Mucosa of descending colon (tissue), 3 donors: ENCODE results near the gene RBBP6. TPM values are rescaled to one million over a fixed set of nuclear protein-coding genes. Genes with fewer than 3 reads are reported as not detected.

Source experiments
- ATAC-seq: fragments of 200-7000 bp; cut with Tn5 transposase; one replicate; pipeline ENCODE4 v1.9.1; 2020; ENCODE audit warnings: mild to moderate bottlenecking, moderate library complexity
- DNase-seq, 3 donors: peaks; one replicate each; pipeline ENCODE4 v3.0.0-alpha.2; 2020
- H3K36me3 ChIP-seq: fragments of 200-600 bp; one replicate; pipeline ENCODE4 v1.8.0; 2021; ENCODE audit warnings: low read depth, mild to moderate bottlenecking
- H3K4me1 ChIP-seq: fragments of 200-600 bp; one replicate; pipeline ENCODE4 v1.8.0; 2021; ENCODE audit warnings: low read depth, mild to moderate bottlenecking
- H3K4me3 ChIP-seq: fragments of 200-600 bp; one replicate; pipeline ENCODE4 v1.8.0; 2021; ENCODE audit warnings: mild to moderate bottlenecking
- H3K9me3 ChIP-seq: fragments of 200-600 bp; one replicate; pipeline ENCODE4 v1.8.0; 2021; ENCODE audit warnings: mild to moderate bottlenecking
- intact Hi-C, 2 donors: fragments of 100-400 bp; cut with DNase I in 1 of 2; cut with micrococcal nuclease in 1 of 2; formaldehyde crosslinking; loops; one replicate each; pipeline versions ENCODE4 v1.11.0 to v1.11.1; 2022; cut with DNase I, micrococcal nuclease
- total RNA-seq, 3 donors: library from RNA; stranded (reverse); fragmentation: NEBNext Ultra II Directional in 2 of 3; extraction: Animal tissue kit (Norgen Biotek cat#: 25700) in 2 of 3; gene quantifications; one replicate each; pipeline versions ENCODE4 v1.2.1 to v1.2.4, GENCODE V29; 2021 to 2023
- TF ChIP-seq, protein P1 (sequence below): fragments of 200-600 bp; IDR thresholded peaks from one replicate; pipeline ENCODE4 v1.8.0; 2022; ENCODE audit warnings: antibody characterized with exemption, mild to moderate bottlenecking
- donor health status: DM: no; HTN: no; CAD: no; lungs with moderate emphysema.
- donor health status: DM: no; HTN: no; CAD: no.
- donor health status: DM: no; HTN: yes; CAD: no.

The RBBP6 gene
- total RNA-seq, 3 donors from 2014 or later = 36.3 to 61.5 (median 37.4) TPM

DNA sequence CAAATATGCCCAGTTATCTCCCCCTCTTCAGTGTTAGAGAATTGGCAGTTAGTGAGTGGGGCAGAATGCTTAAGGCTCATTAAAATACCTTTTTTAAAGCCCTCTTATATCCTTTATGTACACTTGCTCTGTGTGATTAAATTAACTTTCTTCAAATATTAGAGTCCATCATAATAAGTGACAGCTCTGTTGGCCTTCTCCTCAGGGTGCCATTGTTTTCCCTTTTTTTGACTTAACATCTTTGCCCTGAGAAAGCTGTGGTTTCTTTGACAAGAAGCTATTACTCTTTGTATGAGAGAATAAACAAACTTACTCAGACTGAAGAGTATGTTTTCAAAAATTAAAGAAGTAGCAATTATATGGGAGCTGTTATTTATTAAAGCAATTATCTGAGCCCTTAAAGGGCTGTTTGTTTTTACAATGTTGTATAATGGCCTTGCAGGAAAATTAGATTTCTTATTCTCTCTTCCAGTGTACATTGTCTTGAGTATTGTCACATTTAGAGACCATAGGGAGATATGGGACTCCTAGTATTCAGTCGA lies 13.4 kb downstream of the RBBP6 start:
- no peaks in the 10 kb centered on the region for H3K36me3 ChIP-seq
- no peaks in the 10 kb centered on the region for H3K4me1 ChIP-seq
- ATAC-seq (no peak), DNase-seq (no peak)
- no peaks in the 10 kb centered on the region for H3K9me3 ChIP-seq
- H3K4me3 ChIP-seq = no peak overlapping the region
- intact Hi-C loops = no loop called here
- TF ChIP-seq, protein P1, sequence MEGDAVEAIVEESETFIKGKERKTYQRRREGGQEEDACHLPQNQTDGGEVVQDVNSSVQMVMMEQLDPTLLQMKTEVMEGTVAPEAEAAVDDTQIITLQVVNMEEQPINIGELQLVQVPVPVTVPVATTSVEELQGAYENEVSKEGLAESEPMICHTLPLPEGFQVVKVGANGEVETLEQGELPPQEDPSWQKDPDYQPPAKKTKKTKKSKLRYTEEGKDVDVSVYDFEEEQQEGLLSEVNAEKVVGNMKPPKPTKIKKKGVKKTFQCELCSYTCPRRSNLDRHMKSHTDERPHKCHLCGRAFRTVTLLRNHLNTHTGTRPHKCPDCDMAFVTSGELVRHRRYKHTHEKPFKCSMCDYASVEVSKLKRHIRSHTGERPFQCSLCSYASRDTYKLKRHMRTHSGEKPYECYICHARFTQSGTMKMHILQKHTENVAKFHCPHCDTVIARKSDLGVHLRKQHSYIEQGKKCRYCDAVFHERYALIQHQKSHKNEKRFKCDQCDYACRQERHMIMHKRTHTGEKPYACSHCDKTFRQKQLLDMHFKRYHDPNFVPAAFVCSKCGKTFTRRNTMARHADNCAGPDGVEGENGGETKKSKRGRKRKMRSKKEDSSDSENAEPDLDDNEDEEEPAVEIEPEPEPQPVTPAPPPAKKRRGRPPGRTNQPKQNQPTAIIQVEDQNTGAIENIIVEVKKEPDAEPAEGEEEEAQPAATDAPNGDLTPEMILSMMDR = no peak

DNA sequence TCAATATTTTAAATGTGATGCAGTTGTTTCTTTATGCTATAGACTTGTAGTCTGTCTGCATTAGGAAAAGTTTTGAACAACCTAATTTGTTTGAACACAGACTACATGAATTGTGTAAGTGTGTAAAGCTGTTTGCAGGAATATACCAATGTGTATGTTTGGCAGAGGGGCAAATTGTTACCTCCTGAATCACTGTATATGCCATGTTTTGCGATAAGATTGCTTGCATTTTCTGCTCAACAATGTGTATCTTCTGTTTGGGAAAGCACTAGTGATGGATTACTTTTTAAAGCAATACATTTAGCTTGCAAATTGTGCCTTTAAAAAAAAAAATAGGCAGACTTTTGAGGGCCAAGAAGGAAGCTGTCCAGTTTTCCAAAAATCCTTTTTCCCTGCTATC lies 14.6 kb downstream of the RBBP6 start:
- no peak for DNase-seq
- H3K36me3 ChIP-seq = no peaks in the 10 kb centered on the region
- no peaks in the 10 kb centered on the region for H3K9me3 ChIP-seq
- intact Hi-C loops = no loop called here
- H3K4me3 ChIP-seq = no peak overlapping the region
- H3K4me1 ChIP-seq = no peaks in the 10 kb centered on the region
- ATAC-seq = no peak
- TF ChIP-seq, protein P1 = no peak

DNA sequence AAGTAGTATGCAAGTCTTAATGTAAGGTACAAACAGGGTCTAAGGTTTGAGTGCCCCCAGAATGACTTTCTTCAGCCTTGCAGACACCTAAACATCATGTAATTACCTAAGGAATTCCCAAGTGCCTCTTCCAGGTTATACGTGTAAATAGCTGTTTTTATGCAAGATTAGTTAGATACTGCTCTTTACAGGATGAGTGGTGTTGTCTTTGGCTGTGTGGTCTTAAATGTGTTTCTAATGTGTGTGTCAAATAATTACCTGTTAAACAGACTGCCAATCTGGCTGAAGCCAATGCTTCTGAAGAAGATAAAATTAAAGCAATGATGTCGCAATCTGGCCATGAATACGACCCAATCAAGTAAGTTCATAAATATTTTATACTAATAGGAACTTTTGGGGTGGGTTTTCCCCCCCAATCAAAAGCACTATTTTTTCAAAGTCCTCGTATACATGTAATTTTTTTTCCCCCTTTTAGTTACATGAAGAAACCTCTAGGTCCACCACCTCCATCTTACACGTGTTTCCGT lies 16.0 kb downstream of the RBBP6 start:
- intact Hi-C loops = no loop called here
- no peak for DNase-seq
- TF ChIP-seq, protein P1 = no peak
- Histone ChIP-seq H3K4me3 (no peak overlapping the region), H3K4me1 (no peaks in the 10 kb centered on the region), H3K9me3 (no peaks in the 10 kb centered on the region), H3K36me3 (no peaks in the 10 kb centered on the region)
- ATAC-seq = no peak

DNA sequence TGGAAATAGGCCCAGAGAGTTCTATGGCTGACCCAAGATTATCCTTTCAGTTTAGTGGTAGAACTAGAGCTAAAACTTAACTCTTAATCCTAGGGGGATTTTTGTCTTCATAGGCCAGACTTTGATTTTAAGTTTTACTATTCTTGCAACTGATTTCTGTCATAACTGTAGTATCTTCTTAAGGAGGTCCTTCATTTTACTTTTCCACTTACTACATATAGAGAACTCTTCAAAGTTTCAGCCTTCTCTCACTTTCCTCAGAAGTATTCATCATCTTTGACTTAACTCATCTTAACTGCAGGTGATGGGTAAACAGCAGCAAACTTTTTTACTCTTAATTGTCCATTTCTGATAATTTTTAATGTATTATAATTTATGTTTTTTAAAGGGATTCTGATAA lies 23.4 kb downstream of the RBBP6 start:
- no peaks in the 10 kb centered on the region for H3K9me3 ChIP-seq
- ATAC-seq (no peak), DNase-seq (no peak)
- peaks cover 17% of the 10 kb centered on the region for H3K36me3 ChIP-seq
- H3K4me1 ChIP-seq = no peaks in the 10 kb centered on the region
- intact Hi-C loops = no loop called here
- H3K4me3 ChIP-seq = no peak overlapping the region
- TF ChIP-seq, protein P1 = no peak

DNA sequence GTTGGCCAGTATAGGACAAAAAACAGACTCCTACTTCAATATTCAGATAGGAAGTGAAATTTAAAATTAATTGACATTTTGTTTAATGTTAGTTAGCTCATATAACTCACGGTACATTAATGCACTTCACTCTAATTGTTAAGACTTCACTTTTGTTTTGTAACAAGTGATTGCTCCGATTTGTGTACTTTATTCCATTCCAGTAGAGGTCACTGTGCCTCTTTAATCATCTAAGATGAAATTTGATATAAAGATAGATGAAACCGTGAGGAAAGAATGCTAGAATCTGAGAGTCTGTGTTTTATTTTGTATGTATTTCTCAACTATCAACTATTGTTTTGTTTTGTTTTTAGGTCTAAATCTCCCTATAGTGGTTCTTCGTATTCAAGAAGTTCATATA lies 29.0 kb downstream of the RBBP6 start:
- no peak for ATAC-seq
- DNase-seq = no peak
- no peaks in the 10 kb centered on the region for H3K4me1 ChIP-seq
- peaks cover 32% of the 10 kb centered on the region for H3K36me3 ChIP-seq
- intact Hi-C loops = no loop called here
- no peak overlapping the region for H3K4me3 ChIP-seq
- TF ChIP-seq, protein P1 = no peak
- peaks cover 4% of the 10 kb centered on the region for H3K9me3 ChIP-seq

DNA sequence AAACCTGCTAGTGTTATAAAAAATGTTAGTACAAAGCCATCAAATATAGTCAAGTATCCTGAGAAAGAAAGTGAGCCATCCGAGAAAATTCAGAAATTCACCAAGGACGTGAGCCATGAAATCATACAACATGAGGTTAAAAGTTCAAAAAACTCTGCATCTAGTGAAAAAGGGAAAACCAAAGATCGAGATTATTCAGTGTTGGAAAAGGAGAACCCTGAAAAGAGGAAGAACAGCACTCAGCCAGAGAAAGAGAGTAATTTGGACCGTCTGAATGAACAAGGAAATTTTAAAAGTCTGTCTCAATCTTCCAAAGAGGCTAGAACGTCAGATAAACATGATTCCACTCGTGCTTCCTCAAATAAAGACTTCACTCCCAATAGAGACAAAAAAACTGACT lies 31.7 kb downstream of the RBBP6 start:
- H3K4me3 ChIP-seq = no peak overlapping the region
- H3K9me3 ChIP-seq = peaks cover 4% of the 10 kb centered on the region
- no peak for ATAC-seq
- DNase-seq = no peak
- intact Hi-C loops = no loop called here
- H3K36me3 ChIP-seq = peaks cover 24% of the 10 kb centered on the region
- TF ChIP-seq, protein P1 = no peak
- H3K4me1 ChIP-seq = no peaks in the 10 kb centered on the region
